H54 (cell line): ENCODE measurements around the gene ARHGEF18.
A peak's percentile ranks its signal among the peaks of the same experiment; 100 is the strongest.

Experiments used
- DNase-seq: peaks from one replicate; pipeline ENCODE4 v3.0.0; 2011; ENCODE audit warnings: low spot score, mixed read lengths; ENCODE audit not compliant: insufficient read length
- FAIRE-seq: peaks from 3 replicates; lab custom pipeline; 2011; peaks lifted over from hg19 to GRCh38; lab: Jason Lieb, UNC
- POLR2A ChIP-seq: IDR thresholded peaks from 2 replicates; pipeline ENCODE4 v1.6.1; 2011; ENCODE audit warnings: low read depth, mild to moderate bottlenecking, low read length

Gene ARHGEF18

DNA sequence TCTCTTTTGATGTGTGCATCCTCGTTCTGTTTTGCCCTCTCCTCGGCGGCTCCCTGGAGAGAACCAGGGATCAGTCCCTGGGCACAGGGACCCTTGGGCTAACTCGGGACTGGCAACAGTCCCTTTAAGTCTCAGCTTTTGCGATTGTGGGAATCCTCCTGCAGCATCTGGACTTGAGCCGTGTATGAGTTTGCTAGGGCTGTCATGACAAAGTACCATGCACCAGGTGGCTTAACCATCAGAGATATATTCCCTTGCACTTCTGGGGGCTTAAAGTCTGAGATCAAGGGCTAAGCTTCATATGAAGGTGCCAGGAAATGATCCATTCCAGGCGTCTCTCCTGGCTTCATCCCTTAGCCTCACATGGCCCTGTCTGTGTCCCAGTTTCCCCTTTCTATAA, 34.5 kb downstream of the ARHGEF18 start:
- DNase-seq (no peak), FAIRE-seq (no peak)
- no peak for TF ChIP-seq POLR2A

- TF ChIP-seq POLR2A = no peak
- DNase-seq (no peak), FAIRE-seq (no peak)
Observed at GRCh38 chr19:7385062-7385461, 36.3 kb downstream of the ARHGEF18 start.

DNA sequence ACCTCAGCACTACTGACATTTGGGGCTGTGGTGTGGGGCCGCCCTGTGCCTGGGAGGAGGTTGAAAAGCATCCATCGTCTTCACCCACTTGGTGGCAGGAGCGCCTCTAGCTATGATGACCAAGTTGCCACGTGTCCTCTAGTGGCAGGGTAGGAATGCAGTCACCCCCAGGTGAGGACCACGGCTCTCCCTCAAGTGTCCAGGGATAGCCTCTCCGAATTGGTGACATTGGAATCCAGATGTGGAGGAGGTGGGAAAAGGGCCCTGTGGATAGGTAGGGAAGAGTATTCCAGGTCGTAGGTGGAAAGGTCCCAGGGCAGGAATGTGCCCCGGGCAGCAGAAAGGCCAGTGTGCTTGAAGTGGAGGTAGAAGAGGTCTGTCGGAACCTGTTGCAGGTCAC, 37.6 kb downstream of the ARHGEF18 start:
- no peak for DNase-seq

GRCh38 chr19:7386769-7387168, 38.0 kb downstream of the ARHGEF18 start:
- DNase-seq (no peak), FAIRE-seq (no peak)
- TF ChIP-seq POLR2A = no peak

More for the DNA sequence above, 37.6 kb downstream of the ARHGEF18 start:
- TF ChIP-seq POLR2A = no peak
- FAIRE-seq = no peak

GRCh38 chr19:7391218-7391670, 42.5 kb downstream of the ARHGEF18 start:
- peak; percentile 61 for DNase-seq
- TF ChIP-seq POLR2A = no peak
- peak; percentile 48 for FAIRE-seq

DNA sequence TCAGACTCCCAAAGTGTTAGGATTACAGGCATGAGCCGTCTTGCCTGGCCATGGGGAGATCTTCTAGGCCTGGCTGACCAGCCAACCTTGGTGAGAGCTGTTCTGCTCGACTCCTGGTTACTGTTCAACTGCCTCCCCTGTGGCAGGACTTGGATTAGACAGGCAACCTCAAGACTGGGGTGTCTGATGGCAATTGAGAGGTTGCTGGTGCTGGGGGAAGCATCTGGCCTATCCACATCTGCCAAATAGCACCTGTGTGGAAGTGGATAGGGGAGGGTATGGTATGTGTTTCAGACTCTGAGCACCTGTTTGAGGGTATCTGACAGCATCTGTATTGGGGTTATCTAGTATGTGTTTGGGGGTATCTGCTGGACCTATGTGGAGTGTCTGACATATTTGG, 44.7 kb downstream of the ARHGEF18 start:
- TF ChIP-seq POLR2A = no peak
- no peak for FAIRE-seq
- DNase-seq = no peak

DNA sequence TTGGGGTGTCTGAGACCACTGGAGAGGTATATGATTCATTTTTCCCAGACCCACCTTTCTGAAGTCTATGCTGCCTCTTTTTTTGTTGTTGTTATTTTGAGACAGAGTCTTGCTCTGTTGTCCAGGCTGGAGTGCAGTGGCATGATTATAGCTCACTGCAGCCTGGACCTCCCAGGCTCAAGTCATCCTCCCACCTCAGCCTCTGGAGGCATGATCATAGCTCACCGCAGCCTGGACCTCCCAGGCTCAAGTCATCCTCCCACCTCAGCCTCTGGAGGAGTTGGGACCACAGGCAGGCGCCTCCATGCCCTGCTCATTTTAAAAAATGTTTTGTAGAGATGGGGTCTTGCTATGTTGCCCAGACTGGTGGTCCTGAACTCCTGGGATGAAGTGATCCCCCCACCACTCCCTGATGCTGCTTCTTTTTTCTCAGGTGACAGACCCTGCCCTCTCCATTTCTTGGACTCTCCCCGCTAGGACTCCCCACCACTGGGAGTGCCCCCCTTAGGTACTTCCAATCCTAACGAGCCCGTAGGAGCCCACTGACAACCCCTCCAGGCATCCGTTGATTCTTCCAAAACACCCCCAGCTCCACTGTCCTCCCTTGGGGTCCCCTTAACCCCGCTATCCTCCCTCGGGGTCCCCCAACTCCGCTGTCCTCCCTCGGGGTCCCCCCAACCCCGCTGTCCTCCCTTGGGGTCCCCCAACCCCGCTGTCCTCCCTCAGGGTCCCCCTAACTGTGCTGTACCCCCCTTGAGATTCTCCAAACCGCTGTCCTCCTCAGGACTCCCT, 45.4 kb downstream of the ARHGEF18 start:
- no peak for FAIRE-seq
- DNase-seq = no peak
- TF ChIP-seq POLR2A = no peak

- TF ChIP-seq POLR2A = 0 out of 2 replicates have a peak, but pooled peaks have one; percentile 79
- no peak for FAIRE-seq
- peak; percentile 79 for DNase-seq
Observed at GRCh38 chr19:7394731-7395359, 46.1 kb downstream of the ARHGEF18 start.

- no peak for FAIRE-seq
- no peak for DNase-seq
- TF ChIP-seq POLR2A = no peak
Observed at GRCh38 chr19:7395360-7396066, 46.8 kb downstream of the ARHGEF18 start.

GRCh38 chr19:7397687-7398086, 49.0 kb downstream of the ARHGEF18 start:
- DNase-seq (peak; percentile 42), FAIRE-seq (no peak)
- no peak for TF ChIP-seq POLR2A
